GM21723 (cell line): ENCODE results near the gene MSL1.

Source experiments
- ATAC-seq: cut with Tn5 transposase; IDR thresholded peaks from one replicate; pipeline ENCODE4 v1.9.1; 2021; ENCODE audit warnings: mild to moderate bottlenecking, moderate library complexity; ENCODE audit not compliant: unreplicated experiment

MSL1 gene

GRCh38 chr17:40121181-40122135 lies at the start of gene MSL1:
Gene MSL1, plus strand, starts transcription at chr17:40121971. Its CDS starts 642 bp downstream, at chr17:40122613.
- ATAC-seq = peak; percentile 54

DNA sequence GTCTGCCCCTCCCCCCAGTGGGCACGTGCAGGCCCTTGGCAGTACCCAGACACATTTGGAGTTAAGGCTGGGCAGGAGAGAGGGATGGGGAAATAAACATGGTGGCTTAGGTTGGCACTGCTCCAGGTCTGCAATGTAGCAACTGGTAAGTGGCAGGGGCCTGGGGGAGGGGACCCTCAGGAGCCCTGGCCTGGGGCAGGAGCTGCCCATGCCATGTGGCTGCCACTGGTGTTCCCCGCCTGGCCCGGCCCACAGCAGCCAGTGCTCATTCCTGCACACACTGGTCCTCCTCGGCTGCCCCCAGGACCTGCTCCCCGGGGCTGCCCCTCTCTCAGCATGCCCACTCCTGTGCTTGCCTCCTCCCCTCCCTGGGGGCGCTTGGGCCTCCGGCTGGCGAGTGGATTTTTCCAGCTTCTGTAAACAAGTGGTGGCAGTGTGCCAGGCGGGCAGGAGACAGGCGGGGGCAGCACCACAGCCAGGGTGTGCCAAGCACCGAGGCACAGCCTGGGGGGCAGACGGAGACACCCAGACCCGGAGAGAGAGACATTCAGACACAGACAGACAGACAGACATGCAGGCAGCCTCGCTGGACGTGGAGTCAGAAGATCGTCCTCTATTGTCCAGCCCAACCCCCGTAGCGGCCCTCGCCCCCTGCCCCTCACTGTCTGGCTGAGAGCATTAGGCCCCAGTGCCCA lies 49.6 kb upstream of the MSL1 start:
- ATAC-seq = no peak

GRCh38 chr17:40072735-40073346 lies 48.9 kb upstream of the MSL1 start:
- ATAC-seq = no peak

GRCh38 chr17:40073454-40074174 lies 48.2 kb upstream of the MSL1 start:
- ATAC-seq = no peak

- ATAC-seq = no peak
These were observed 47.6 kb upstream of the MSL1 start for GRCh38 chr17:40074175-40074512.

GRCh38 chr17:40074871-40075200 lies 46.9 kb upstream of the MSL1 start:
- ATAC-seq = no peak

DNA sequence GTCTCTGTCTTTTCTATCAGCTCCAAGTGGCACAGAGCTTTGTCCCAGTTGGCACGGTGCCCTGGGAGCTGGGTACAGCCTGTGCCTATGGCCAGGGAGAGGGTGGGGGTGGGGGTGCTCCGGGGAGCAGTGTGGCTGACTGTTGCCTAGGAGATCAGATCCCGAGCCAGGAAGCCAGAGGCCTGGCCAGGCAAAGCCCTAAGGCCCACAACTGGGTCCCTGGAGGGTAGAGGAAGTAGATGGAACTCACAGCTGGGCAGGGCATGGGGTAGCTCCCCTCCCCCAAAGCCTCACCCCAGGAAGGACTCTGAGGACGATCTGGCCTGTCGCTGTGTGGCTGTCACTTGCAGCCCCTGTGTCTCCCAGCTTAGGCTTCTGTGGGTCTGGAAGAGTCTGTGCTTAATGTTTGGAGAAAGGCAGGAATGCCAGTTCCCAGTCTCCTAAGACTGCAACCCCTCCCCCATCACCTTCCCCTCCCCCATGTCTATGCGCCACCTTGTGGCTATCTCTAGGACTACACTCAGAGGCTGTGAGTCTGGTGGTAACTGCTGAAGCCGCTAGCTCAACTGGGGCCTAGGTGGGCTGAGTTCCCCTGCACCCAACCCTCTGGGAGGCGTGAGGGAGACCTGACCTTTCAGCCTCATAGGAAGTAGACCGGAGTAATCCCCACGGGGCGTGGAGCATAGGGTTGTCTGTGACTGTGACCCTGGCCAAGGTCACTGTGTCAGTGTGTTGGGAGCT lies 46.4 kb upstream of the MSL1 start:
- ATAC-seq = no peak

GRCh38 chr17:40075942-40076498 lies 45.8 kb upstream of the MSL1 start:
- ATAC-seq = no peak

GRCh38 chr17:40076591-40076990 lies 45.2 kb upstream of the MSL1 start:
- ATAC-seq = no peak

DNA sequence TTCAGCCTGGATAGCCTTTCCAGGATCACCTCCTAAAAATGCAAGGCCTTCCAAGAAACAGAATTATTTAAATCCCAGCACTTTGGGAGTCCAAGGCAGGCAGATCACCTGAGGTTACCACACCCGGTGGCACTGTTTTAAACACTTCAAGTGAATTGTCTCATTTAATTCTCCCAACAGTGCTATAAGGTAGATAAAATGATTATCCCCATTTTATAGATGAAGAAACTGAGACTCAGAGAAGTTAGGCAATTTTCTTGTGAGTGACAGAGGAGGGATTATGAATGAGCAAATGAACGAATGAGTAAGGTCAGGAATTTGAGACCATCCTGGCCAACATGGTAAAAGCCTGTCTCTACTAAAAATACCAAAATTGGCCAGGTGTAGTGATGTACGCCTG lies 42.2 kb upstream of the MSL1 start:
- no peak for ATAC-seq

DNA sequence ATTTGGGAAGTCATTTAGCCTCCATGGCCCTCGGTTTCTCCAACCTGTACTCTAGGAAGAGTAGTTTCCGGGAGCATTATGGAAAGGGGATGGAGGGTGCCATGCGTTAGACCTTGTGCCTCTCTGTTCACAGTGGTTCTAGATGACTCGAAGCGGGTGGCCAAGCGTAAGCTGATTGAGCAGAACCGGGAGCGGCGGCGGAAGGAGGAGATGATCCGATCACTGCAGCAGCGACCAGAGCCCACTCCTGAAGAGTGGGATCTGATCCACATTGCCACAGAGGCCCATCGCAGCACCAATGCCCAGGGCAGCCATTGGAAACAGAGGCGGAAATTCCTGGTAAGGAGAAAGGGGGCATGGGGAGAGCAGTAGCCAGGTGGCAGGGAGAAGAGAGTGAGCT lies 37.3 kb upstream of the MSL1 start:
- ATAC-seq = no peak

GRCh38 chr17:40086150-40087044 lies 35.4 kb upstream of the MSL1 start:
- no peak for ATAC-seq

GRCh38 chr17:40087049-40087794 lies 34.5 kb upstream of the MSL1 start:
- no peak for ATAC-seq

GRCh38 chr17:40087903-40088718 lies 33.7 kb upstream of the MSL1 start:
- ATAC-seq = no peak

- ATAC-seq = no peak
These were observed 32.5 kb upstream of the MSL1 start for GRCh38 chr17:40089077-40089895.

DNA sequence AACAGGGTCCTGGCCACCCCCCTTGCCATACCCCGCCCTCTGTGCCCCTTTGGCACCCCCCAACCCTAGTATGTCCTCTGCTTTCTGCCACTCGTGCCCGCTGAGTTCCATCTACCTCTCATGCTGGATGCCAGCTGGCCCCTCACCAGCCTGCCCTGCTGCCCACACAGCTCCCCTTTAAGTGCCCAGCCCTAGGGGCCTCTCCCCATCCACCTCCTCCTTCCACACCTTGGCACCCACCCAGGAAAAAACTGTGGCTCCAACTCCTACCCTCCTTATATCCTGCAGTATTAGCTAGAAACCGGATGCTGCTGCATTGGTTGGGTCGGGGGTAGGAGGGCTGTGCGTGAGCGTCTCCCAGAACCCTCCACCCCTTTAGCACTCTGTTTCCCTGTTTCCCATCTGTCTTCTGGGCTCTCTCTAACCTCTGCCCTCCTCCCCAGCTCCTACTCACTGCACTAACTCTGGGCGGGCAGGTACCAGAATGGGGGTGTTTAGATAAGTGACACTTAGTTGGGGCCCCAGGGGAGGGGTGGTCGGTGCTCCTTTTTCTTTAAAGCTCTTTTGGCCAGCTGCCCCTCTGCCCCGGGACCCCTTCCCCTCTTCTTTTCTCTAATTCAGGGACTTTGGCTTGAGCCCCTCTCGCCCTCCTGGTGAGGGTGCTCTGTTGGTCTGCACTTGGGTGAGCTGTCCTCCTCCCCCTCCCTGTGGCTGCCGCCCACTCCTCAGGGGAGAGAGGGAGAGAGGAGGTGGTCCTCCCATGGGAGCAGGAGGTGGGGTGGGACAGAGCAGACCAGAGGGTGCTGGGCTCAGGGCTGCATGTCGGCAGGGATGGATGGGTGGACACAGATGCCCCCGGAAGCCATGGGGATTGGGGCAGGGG lies 31.3 kb upstream of the MSL1 start:
- ATAC-seq = no peak
